ENCODE data around the gene PTGER2.

GRCh38 chr14:52275372-52275771 is 38.7 kb upstream of the PTGER2 start:
- TF ChIP-seq CTCF (IDR thresholded peaks at IDR 0.05) (no peak), POLR2AphosphoS5 (IDR thresholded peaks at IDR 0.05; ENCODE audit: low read depth, low read length) (no peak), REST (IDR thresholded peaks at IDR 0.05; ENCODE audit: insufficient read depth in 1 of 2, low read depth in 2 of 2, low read length in 1 of 2) (no peak), TCF7L2 (IDR thresholded peaks at IDR 0.05; ENCODE audit: low read depth, low read length) (no peak)
